Liver (tissue), 9 donors: Measurements from ENCODE around the gene WDR74. TPM values are rescaled to one million over a fixed set of nuclear protein-coding genes. Genes with fewer than 3 reads are reported as not detected.

Experiments used
- DNase-seq: peaks from one replicate; pipeline ENCODE4 v3.0.0-alpha.2; 2017; ENCODE audit warnings: low spot score
- H3K27ac ChIP-seq, 2 donors: one replicate each; pipeline ENCODE4 v1.7.0; 2013; ENCODE audit warnings: inconsistent platforms in 2 of 2, low read length in 2 of 2, control low read depth in 1 of 2, low read depth in 1 of 2, mild to moderate bottlenecking in 1 of 2
- H3K27me3 ChIP-seq, 4 donors: one replicate each; pipeline versions ENCODE4 v1.6.1 to v1.7.0; 2013; ENCODE audit warnings: low read length in 3 of 4, inconsistent platforms in 1 of 4, mild to moderate bottlenecking in 1 of 4, moderate library complexity in 1 of 4; ENCODE audit not compliant: control insufficient read depth in 4 of 4, insufficient read depth in 4 of 4
- H3K36me3 ChIP-seq, 4 donors: one replicate each; pipeline versions ENCODE4 v1.6.1 to v1.7.0; 2013; ENCODE audit warnings: low read length in 3 of 4, mild to moderate bottlenecking in 3 of 4, low read depth in 1 of 4, moderate library complexity in 1 of 4; ENCODE audit not compliant: control insufficient read depth in 4 of 4, insufficient read depth in 3 of 4
- H3K4me1 ChIP-seq, 4 donors: one replicate each; pipeline versions ENCODE4 v1.6.1 to v1.7.0; 2013; ENCODE audit warnings: low read length in 3 of 4, mild to moderate bottlenecking in 3 of 4, moderate library complexity in 1 of 4; ENCODE audit not compliant: control insufficient read depth in 4 of 4, insufficient read depth in 4 of 4
- H3K4me3 ChIP-seq, 3 donors: one replicate each; pipeline versions ENCODE4 v1.6.1 to v1.7.0; 2013; ENCODE audit warnings: low read length in 3 of 3, control low read depth in 1 of 3, low read depth in 1 of 3, mild to moderate bottlenecking in 1 of 3
- H3K9ac ChIP-seq, 2 donors: one replicate each; pipeline ENCODE4 v1.7.0; 2013; ENCODE audit warnings: low read length in 2 of 2, mild to moderate bottlenecking in 2 of 2, moderate library complexity in 2 of 2, control low read depth in 1 of 2, low read depth in 1 of 2
- H3K9me3 ChIP-seq, 4 donors: one replicate each; pipeline versions ENCODE4 v1.6.1 to v1.7.0; 2013; ENCODE audit warnings: low read length in 3 of 4; ENCODE audit not compliant: control insufficient read depth in 4 of 4
- FOXA1 ChIP-seq: IDR thresholded peaks from 2 replicates; pipeline ENCODE4 v1.6.1; 2016; ENCODE audit warnings: antibody characterized with exemption
- FOXA2 ChIP-seq: IDR thresholded peaks from 2 replicates; pipeline ENCODE4 v1.6.1; 2016; ENCODE audit warnings: antibody characterized with exemption
- GABPA ChIP-seq, 2 donors: IDR thresholded peaks in 1 of 2; conservative IDR thresholded peaks in 1 of 2; 2 replicates each; pipeline ENCODE4 v1.6.1; 2016; ENCODE audit warnings: antibody characterized with exemption in 2 of 2, mild to moderate bottlenecking in 1 of 2, moderate library complexity in 1 of 2
- HNF4A ChIP-seq, 2 donors: conservative IDR thresholded peaks; 2 replicates each; pipeline ENCODE4 v1.6.1; 2016; ENCODE audit warnings: antibody characterized with exemption in 2 of 2, mild to moderate bottlenecking in 2 of 2
- JUND ChIP-seq, 2 donors: IDR thresholded peaks; 2 replicates each; pipeline ENCODE4 v1.6.1; 2016; ENCODE audit warnings: antibody characterized with exemption in 2 of 2
- RAD21 ChIP-seq, 2 donors: IDR thresholded peaks; 2 replicates each; pipeline ENCODE4 v1.6.1; 2016; ENCODE audit warnings: antibody characterized with exemption in 2 of 2, mild to moderate bottlenecking in 2 of 2
- REST ChIP-seq: IDR thresholded peaks from 2 replicates; pipeline ENCODE4 v1.6.1; 2016; ENCODE audit warnings: antibody characterized with exemption, mild to moderate bottlenecking
- RXRA ChIP-seq, 2 donors: IDR thresholded peaks; 2 replicates each; pipeline ENCODE4 v1.6.1; 2017 to 2018; ENCODE audit warnings: antibody characterized with exemption in 2 of 2, mild to moderate bottlenecking in 1 of 2
- SP1 ChIP-seq: IDR thresholded peaks from 2 replicates; pipeline ENCODE4 v1.6.1; 2018; ENCODE audit warnings: antibody characterized with exemption, mild to moderate bottlenecking
- TAF1 ChIP-seq: conservative IDR thresholded peaks from 2 replicates; pipeline ENCODE4 v1.6.1; 2016; ENCODE audit warnings: antibody characterized with exemption, mild to moderate bottlenecking
- YY1 ChIP-seq: IDR thresholded peaks from 2 replicates; pipeline ENCODE4 v1.6.1; 2016; ENCODE audit warnings: antibody characterized with exemption, mild to moderate bottlenecking
- WGBS: extraction: QIAGEN DNeasy Blood & Tissue Kit; methylation state at CpG from one replicate; pipeline ENCODE4 v1.1.7; 2013; 5-methylcytosine and 5-hydroxymethylcytosine counted together
- polyA plus RNA-seq, 2 donors: library from polyadenylated mRNA; stranded (reverse) in 1 of 2; unstranded in 1 of 2; fragments of 200-250 nt in 1 of 2; fragments of >200 nt in 1 of 2; fragmentation: Nextera tagmentation in 1 of 2; extraction: Ambion mirVana in 1 of 2; gene quantifications; one replicate each; pipeline versions ENCODE4 v1.2.1 to v1.2.3, GENCODE V29; 2013 to 2015
- total RNA-seq, 2 donors: library from RNA; depleted of rRNA; stranded (reverse); fragments of >200 nt; gene quantifications; one replicate each; pipeline ENCODE4 v1.2.3, GENCODE V29; 2014
- TF ChIP-seq, protein P1 (sequence below): IDR thresholded peaks from 2 replicates; pipeline ENCODE4 v1.6.1; 2016; ENCODE audit warnings: antibody characterized with exemption
- donor health status: healthy.
- donor health status: healthy.
- donor health status: healthy.
- donor health status: healthy.
- donor health status: healthy.

The WDR74 gene
- total and polyA plus RNA-seq, 4 donors: 17.1 to 22.5 (median 20.5) TPM

- Histone ChIP-seq H3K27ac (no peak overlapping the region), H3K4me1 (no peaks in the 10 kb centered on the region), H3K9ac (no peak overlapping the region), H3K4me3 (no peak overlapping the region), H3K9me3 (no peaks in the 10 kb centered on the region), H3K36me3 (peaks cover 18 to 41% (median 23%) of the 10 kb centered on the region in 4 donors), H3K27me3 (no peaks in the 10 kb centered on the region)
- DNase-seq: no peak
- TF ChIP-seq GABPA (IDR thresholded peaks at IDR 0.05 in 1 of 2, conservative IDR thresholded peaks at IDR 0.05 in 1 of 2) (no peak), YY1 (no peak), HNF4A (conservative IDR thresholded peaks at IDR 0.05) (no peak), RAD21 (IDR thresholded peaks at IDR 0.05) (no peak)
- 82% methylated on average over 8 of the region's 8 CpGs for WGBS
Measured at GRCh38 chr11:62816557-62816956, 22.8 kb downstream of the WDR74 start.

GRCh38 chr11:62811659-62812058 lies 27.7 kb downstream of the WDR74 start:
- H3K9ac ChIP-seq: no peak overlapping the region
- no peak overlapping the region for H3K4me3 ChIP-seq
- H3K27ac ChIP-seq: no peak overlapping the region
- DNase-seq: no peak
- peaks cover 0 to 14% (median 2%) of the 10 kb centered on the region in 4 donors for H3K36me3 ChIP-seq
- no peak for TF ChIP-seq TAF1
- TF ChIP-seq FOXA1: no peak
- no peak for TF ChIP-seq HNF4A (conservative IDR thresholded peaks at IDR 0.05)
- TF ChIP-seq FOXA2: no peak
- no peak for TF ChIP-seq SP1
- TF ChIP-seq RXRA (IDR thresholded peaks at IDR 0.05): no peak
- no peak for TF ChIP-seq REST
- TF ChIP-seq, protein P1, sequence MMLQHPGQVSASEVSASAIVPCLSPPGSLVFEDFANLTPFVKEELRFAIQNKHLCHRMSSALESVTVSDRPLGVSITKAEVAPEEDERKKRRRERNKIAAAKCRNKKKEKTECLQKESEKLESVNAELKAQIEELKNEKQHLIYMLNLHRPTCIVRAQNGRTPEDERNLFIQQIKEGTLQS: no peak
- no peaks in the 10 kb centered on the region for H3K9me3 ChIP-seq
- WGBS: 75% methylated on average over 2 of the region's 2 CpGs
- H3K4me1 ChIP-seq: peaks cover 0 to 5% (median under 1%) of the 10 kb centered on the region in 4 donors
- H3K27me3 ChIP-seq: no peaks in the 10 kb centered on the region

DNA sequence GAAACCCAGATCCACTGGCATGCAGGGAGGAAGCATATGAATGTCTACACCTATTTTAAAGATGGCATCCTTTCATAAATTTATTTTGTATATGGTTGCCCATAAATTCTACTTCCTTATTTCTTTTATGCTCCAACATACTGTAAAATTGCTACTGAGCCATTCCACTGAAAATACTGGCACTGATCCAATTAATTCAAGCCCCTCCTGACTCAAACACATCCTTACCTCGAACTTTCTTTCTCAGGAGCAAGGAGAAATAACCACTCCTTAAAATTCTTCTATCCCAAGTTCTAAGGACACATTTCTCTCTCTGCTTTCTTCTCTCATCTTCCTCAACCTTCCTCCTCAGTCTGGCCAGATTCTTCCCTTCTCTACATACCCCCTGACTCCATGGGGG lies 28.6 kb downstream of the WDR74 start:
- no peak for DNase-seq
- H3K4me1 ChIP-seq: peaks cover 0 to 11% (median 5%) of the 10 kb centered on the region in 4 donors
- H3K27me3 ChIP-seq: no peaks in the 10 kb centered on the region
- H3K9me3 ChIP-seq: no peaks in the 10 kb centered on the region
- no peak overlapping the region for H3K27ac ChIP-seq
- TF ChIP-seq FOXA1: no peak
- no peak for TF ChIP-seq GABPA (IDR thresholded peaks at IDR 0.05 in 1 of 2, conservative IDR thresholded peaks at IDR 0.05 in 1 of 2)
- TF ChIP-seq RXRA (IDR thresholded peaks at IDR 0.05): no peak
- TF ChIP-seq JUND (IDR thresholded peaks at IDR 0.05): no peak
- 58% methylated on average over 1 of the region's 1 CpG for WGBS
- H3K36me3 ChIP-seq: peaks cover 0 to 11% (median 0%) of the 10 kb centered on the region in 4 donors
- H3K4me3 ChIP-seq: no peak overlapping the region
- no peak overlapping the region for H3K9ac ChIP-seq
